Ovary (tissue), 9 donors: ENCODE results near the gene RILP. TPM values are rescaled to one million over a fixed set of nuclear protein-coding genes. Genes with fewer than 3 reads are reported as not detected.

ENCODE experiments used
- DNase-seq, 5 donors: peaks; one replicate each; pipeline ENCODE4 v3.0.0-alpha.2; 2019 to 2020
- H3K27ac ChIP-seq, 2 donors: fragments of 200-600 bp; one replicate each; pipeline versions ENCODE4 v1.5.1 to v1.8.0; 2019 to 2022
- H3K27me3 ChIP-seq: fragments of 200-600 bp; one replicate; pipeline ENCODE4 v1.8.0; 2022
- H3K36me3 ChIP-seq: fragments of 200-600 bp; sonication (generic); one replicate; pipeline ENCODE4 v1.5.1; 2019
- H3K4me1 ChIP-seq: one replicate; pipeline ENCODE4 v1.8.1; 2013; ENCODE audit warnings: mild to moderate bottlenecking, moderate library complexity; ENCODE audit not compliant: insufficient read depth
- H3K4me3 ChIP-seq: fragments of 200-600 bp; sonication (generic); one replicate; pipeline ENCODE4 v1.5.1; 2017
- H3K9me3 ChIP-seq, 2 donors: fragments of 200-600 bp in 1 of 2; sonication (generic) in 1 of 2; one replicate each; pipeline versions ENCODE4 v1.5.1 to v1.8.1; 2013 to 2019; ENCODE audit warnings: mild to moderate bottlenecking in 1 of 2, moderate library complexity in 1 of 2
- CTCF ChIP-seq, 3 donors: fragments of 450-650 bp in 2 of 3; fragments of 200-600 bp in 1 of 3; IDR thresholded peaks; one replicate each; pipeline versions ENCODE4 v1.5.1 to v1.8.0; 2016 to 2022; ENCODE audit warnings: antibody characterized with exemption in 3 of 3, mild to moderate bottlenecking in 1 of 3
- EP300 ChIP-seq: sonication (generic); formaldehyde crosslinking; IDR thresholded peaks from one replicate; pipeline ENCODE4 v1.6.1; 2017; ENCODE audit warnings: antibody characterized with exemption
- POLR2A ChIP-seq: fragments of 450-650 bp; IDR thresholded peaks from one replicate; pipeline ENCODE4 v1.6.1; 2017; ENCODE audit warnings: antibody characterized with exemption, mild to moderate bottlenecking, moderate library complexity
- WGBS, 3 donors: extraction: QIAGEN DNeasy Blood & Tissue Kit in 1 of 3; methylation state at CpG; one replicate each; pipeline versions ENCODE4 v1.1.5 to v1.1.7; 2013 to 2017; 5-methylcytosine and 5-hydroxymethylcytosine counted together
- intact Hi-C, 4 donors: fragments of 100-400 bp; cut with DNase I; formaldehyde crosslinking; loops; one replicate each; pipeline versions ENCODE4 v1.11.0 to v1.15.1; 2022 to 2023
- polyA plus RNA-seq, 2 donors: library from polyadenylated mRNA; stranded (reverse); fragments of 200-250 nt in 1 of 2; fragments of 350-450 nt in 1 of 2; fragmentation: Illumina TruSeq in 1 of 2; extraction: RNeasy Lipid Tissue Mini Kit (QIAGEN cat#74804) in 1 of 2; gene quantifications; one replicate each; pipeline ENCODE4 v1.2.3, GENCODE V29; 2013 to 2014
- small RNA-seq: library from RNA; depleted of rRNA; stranded (forward); fragments of <200 nt; gene quantifications from one replicate; pipeline ENCODE3, GENCODE V24; 2016
- total RNA-seq, 7 donors: library from RNA; depleted of rRNA in 2 of 7; stranded (reverse); fragments of >200 nt in 2 of 7; fragmentation: NEBNext Ultra II Directional in 3 of 7; extraction: Animal tissue kit (Norgen Biotek cat#: 25700) in 3 of 7; gene quantifications; one replicate each; pipeline versions ENCODE4 v1.1.0 to v1.2.4, GENCODE V29; 2016 to 2023
- donor health status: DM: no; HTN: no; CAD: no; lungs with moderate emphysema.
- donor health status: DM: no; HTN: no; CAD: no.
- donor health status: Bipolar disorder and iron deficiency.
- donor health status: DM: yes; HTN: yes; CAD: no.
- donor health status: DM: no; HTN: no; CAD: no.
- donor health status: DM: yes; HTN: yes; CAD: no.

RILP gene
- total and polyA plus RNA-seq, 9 donors: 2.3 to 11.0 (median 5.7) TPM

- DNase-seq: peak; percentile 48 to 67 (median 64)
- Histone ChIP-seq H3K27ac (peak overlapping the region in 1 of 2 donors; percentile 69), H3K4me1 (peaks cover 6% of the 10 kb centered on the region), H3K36me3 (no peaks in the 10 kb centered on the region), H3K9me3 (no peaks in the 10 kb centered on the region), H3K4me3 (no peak overlapping the region), H3K27me3 (no peaks in the 10 kb centered on the region)
- WGBS, 3 donors: 14 to 28% (median 26%) methylated on average over 35 of the region's 35 CpGs
- TF ChIP-seq EP300 (no peak), CTCF (IDR thresholded peaks at IDR 0.05) (peak in 1 of 3 donors; percentile 21)
- intact Hi-C loops: no loop called here
Observed at GRCh38 chr17:1604831-1605528, 44.7 kb downstream of the RILP start.

DNA sequence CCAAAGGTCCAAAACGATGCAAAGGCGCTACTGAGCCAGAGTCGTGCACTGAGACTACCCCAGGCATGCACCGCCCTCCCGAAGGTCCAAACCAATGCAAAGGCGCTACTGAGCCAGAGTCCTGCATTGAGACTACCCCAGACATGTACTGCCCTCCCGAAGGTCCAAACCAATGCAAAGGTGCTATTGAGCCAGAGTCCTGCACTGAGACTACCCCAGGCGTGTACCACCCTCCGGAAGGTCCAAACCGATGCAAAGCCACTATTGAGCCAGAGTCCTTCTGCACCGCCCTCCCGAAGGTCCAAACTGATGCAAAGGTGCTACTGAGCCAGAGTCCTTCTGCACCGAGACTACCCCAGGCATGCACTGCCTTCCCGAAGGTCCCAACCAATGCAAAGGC, 48.1 kb downstream of the RILP start:
- Histone ChIP-seq H3K27ac (no peak overlapping the region), H3K9me3 (no peaks in the 10 kb centered on the region), H3K4me3 (no peak overlapping the region), H3K4me1 (peaks cover 6% of the 10 kb centered on the region), H3K27me3 (no peaks in the 10 kb centered on the region), H3K36me3 (no peaks in the 10 kb centered on the region)
- TF ChIP-seq POLR2A (no peak), EP300 (no peak), CTCF (IDR thresholded peaks at IDR 0.05) (no peak)
- intact Hi-C loops: no loop called here
- WGBS, 3 donors: 96 to 98% (median 97%) methylated on average over 14 of the region's 14 CpGs
- DNase-seq: no peak

DNA sequence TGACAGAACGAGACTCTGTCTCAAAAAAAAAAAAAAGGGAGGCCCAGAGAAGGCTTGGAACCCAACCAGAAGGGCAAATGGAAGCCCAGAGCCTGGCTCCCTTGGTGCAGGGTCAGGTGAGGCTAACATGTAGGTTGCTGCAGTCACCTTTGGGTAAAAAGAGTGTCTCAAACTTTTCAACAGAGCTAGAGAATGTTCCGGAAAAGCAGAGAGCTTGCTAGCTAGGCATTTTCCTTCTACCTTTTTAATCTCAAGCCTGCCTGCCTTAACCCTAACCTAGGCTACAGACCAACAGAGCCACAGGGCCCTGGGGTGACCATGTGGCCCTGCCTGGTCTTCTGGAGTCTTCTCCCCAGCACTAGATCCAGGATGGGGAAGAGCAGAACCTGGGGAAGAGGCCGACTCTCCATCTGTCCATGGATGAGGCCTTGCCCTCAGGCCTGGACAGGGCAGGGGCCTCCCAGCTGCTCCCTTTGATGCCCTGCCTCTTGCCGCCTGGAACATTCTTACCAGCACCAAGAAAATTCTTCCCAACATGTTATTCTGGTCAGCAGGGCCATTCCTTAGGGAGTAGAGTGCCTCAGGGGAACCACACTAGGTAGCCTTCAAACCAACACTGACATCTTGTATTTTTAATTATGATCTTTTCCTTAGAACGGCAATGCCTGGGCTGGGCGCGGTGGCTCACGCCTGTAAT, 51.1 kb downstream of the RILP start:
- WGBS, 3 donors: 91 to 97% (median 93%) methylated on average over 8 of the region's 8 CpGs
- DNase-seq: no peak
- no peaks in the 10 kb centered on the region for H3K36me3 ChIP-seq
- no peak overlapping the region for H3K4me3 ChIP-seq
- no peaks in the 10 kb centered on the region for H3K9me3 ChIP-seq
- H3K4me1 ChIP-seq: no peaks in the 10 kb centered on the region
- no peak overlapping the region for H3K27ac ChIP-seq
- no peaks in the 10 kb centered on the region for H3K27me3 ChIP-seq
- no peak for TF ChIP-seq EP300
- TF ChIP-seq POLR2A: no peak
- no peak for TF ChIP-seq CTCF (IDR thresholded peaks at IDR 0.05)
- intact Hi-C loops: no loop called here

DNA sequence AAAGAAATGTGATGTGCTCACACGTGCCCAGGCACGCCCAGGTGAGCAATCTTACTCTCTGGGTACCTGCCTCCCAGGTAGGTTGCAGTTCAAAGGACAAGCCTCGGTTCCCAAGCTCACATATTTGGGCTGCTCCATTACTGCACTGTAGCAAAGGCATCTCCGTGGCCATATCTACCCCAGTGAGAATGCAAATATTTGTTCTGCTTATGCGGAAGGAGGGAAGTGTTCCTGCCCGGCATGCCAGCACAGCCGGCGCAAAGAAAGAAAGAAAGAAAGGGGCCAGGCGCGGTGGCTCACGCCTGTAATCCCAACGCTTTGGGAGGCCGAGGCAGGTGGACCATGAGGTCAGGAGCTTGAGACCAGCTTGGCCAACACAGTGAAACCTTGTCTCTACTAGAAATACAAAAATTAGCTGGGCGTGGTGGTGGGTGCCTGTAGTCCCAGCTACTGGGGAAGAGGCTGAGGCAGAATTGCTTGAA, 51.8 kb downstream of the RILP start:
- TF ChIP-seq CTCF (IDR thresholded peaks at IDR 0.05) (no peak), EP300 (no peak), POLR2A (no peak)
- intact Hi-C loops: no loop called here
- WGBS, 3 donors: 89% methylated on average over 14 of the region's 14 CpGs

More for the DNA sequence above, 51.8 kb downstream of the RILP start:
- DNase-seq: no peak
- Histone ChIP-seq H3K9me3 (no peaks in the 10 kb centered on the region), H3K27ac (no peak overlapping the region), H3K36me3 (no peaks in the 10 kb centered on the region), H3K4me3 (no peak overlapping the region), H3K27me3 (no peaks in the 10 kb centered on the region), H3K4me1 (no peaks in the 10 kb centered on the region)

Small RNAs within 50 kb of the gene (small RNA-seq; reads per million reads assigned to genes)
- not detected for gene RN7SL105P

Other genes starting within 250 kb of the RILP start
- gene YWHAE, start 249.6 kb downstream of the RILP start, total RNA-seq: 100 to 1,000 TPM; 384 to 524 (median 452) TPM
- gene YWHAE, start 249.6 kb downstream of the RILP start, polyA plus RNA-seq: 100 to 1,000 TPM; 288 to 589 TPM
- 10 to 100 TPM; 40.0 to 60.6 (median 48.8) TPM for gene CRK, start 193.6 kb downstream of the RILP start, total RNA-seq
- gene CRK, start 193.6 kb downstream of the RILP start, polyA plus RNA-seq: 10 to 100 TPM; 31.7 to 41.4 TPM
- 100 to 1,000 TPM in 5 of 7 donors, 10 to 100 TPM in 2; 41.8 to 140 (median 106) TPM for gene MYO1C, start 157.2 kb downstream of the RILP start, total RNA-seq
- gene MYO1C, start 157.2 kb downstream of the RILP start, polyA plus RNA-seq: 10 to 100 TPM; 49.4 to 72.2 TPM
- gene INPP5K, start 133.3 kb downstream of the RILP start, total RNA-seq: 10 to 100 TPM; 23.0 to 39.1 (median 28.3) TPM
- 10 to 100 TPM; 27.7 to 33.8 TPM for gene INPP5K, start 133.3 kb downstream of the RILP start, polyA plus RNA-seq
- gene PITPNA, start 87.1 kb downstream of the RILP start, total RNA-seq: 10 to 100 TPM; 16.8 to 64.0 (median 52.6) TPM
- gene PITPNA, start 87.1 kb downstream of the RILP start, polyA plus RNA-seq: 100 to 1,000 TPM in 1 of 2 donors, 10 to 100 TPM in 1; 24.8 to 122 TPM
- 10 to 100 TPM in 3 of 7 donors, 1 to 10 TPM in 4; 3.5 to 24.6 (median 8.8) TPM for gene SLC43A2, start 21.0 kb downstream of the RILP start, total RNA-seq
- gene SLC43A2, start 21.0 kb downstream of the RILP start, polyA plus RNA-seq: 1 to 10 TPM; 5.0 to 7.1 TPM
- 10 to 100 TPM in 1 of 7 donors, 1 to 10 TPM in 6; 2.6 to 10.2 (median 5.7) TPM for gene SCARF1, start 4.1 kb downstream of the RILP start, total RNA-seq
- gene SCARF1, start 4.1 kb downstream of the RILP start, polyA plus RNA-seq: 1 to 10 TPM; 1.7 to 6.5 TPM
- gene PRPF8, start 35.0 kb upstream of the RILP start, total RNA-seq: 100 to 1,000 TPM; 146 to 379 (median 290) TPM
- gene PRPF8, start 35.0 kb upstream of the RILP start, polyA plus RNA-seq: 100 to 1,000 TPM; 150 to 186 TPM
- 1 to 10 TPM; 1.5 to 9.1 (median 5.6) TPM for gene TLCD2, start 60.5 kb upstream of the RILP start, total RNA-seq
- 1 to 10 TPM; 2.0 to 5.7 TPM for gene TLCD2, start 60.5 kb upstream of the RILP start, polyA plus RNA-seq
- 10 to 100 TPM; 26.7 to 59.4 (median 36.2) TPM for gene WDR81, start 74.8 kb upstream of the RILP start, total RNA-seq
- 10 to 100 TPM in 1 of 2 donors, 1 to 10 TPM in 1; 1.3 to 41.0 TPM for gene WDR81, start 74.8 kb upstream of the RILP start, polyA plus RNA-seq
- 10 to 100 TPM in 3 of 7 donors, 1 to 10 TPM in 4; 2.6 to 45.2 (median 4.5) TPM for gene SERPINF2, start 93.0 kb upstream of the RILP start, total RNA-seq
- 1 to 10 TPM; 1.7 to 9.4 TPM for gene SERPINF2, start 93.0 kb upstream of the RILP start, polyA plus RNA-seq
- gene SERPINF1, start 112.2 kb upstream of the RILP start, total RNA-seq: 100 to 1,000 TPM; 342 to 965 (median 417) TPM
- gene SERPINF1, start 112.2 kb upstream of the RILP start, polyA plus RNA-seq: 100 to 1,000 TPM; 439 to 670 TPM
- gene SMYD4, start 180.0 kb upstream of the RILP start, total RNA-seq: 10 to 100 TPM; 11.3 to 22.0 (median 17.5) TPM
- 10 to 100 TPM in 1 of 2 donors, 1 to 10 TPM in 1; 8.5 to 16.3 TPM for gene SMYD4, start 180.0 kb upstream of the RILP start, polyA plus RNA-seq
- 100 to 1,000 TPM in 5 of 7 donors, 10 to 100 TPM in 2; 20.7 to 137 (median 116) TPM for gene RPA1, start 180.1 kb upstream of the RILP start, total RNA-seq
- gene RPA1, start 180.1 kb upstream of the RILP start, polyA plus RNA-seq: 10 to 100 TPM; 37.0 to 63.6 TPM